Measurements from ENCODE around the gene FGD3.
A peak's percentile ranks its signal among the peaks of the same experiment; 100 is the strongest.

Gene FGD3

DNA sequence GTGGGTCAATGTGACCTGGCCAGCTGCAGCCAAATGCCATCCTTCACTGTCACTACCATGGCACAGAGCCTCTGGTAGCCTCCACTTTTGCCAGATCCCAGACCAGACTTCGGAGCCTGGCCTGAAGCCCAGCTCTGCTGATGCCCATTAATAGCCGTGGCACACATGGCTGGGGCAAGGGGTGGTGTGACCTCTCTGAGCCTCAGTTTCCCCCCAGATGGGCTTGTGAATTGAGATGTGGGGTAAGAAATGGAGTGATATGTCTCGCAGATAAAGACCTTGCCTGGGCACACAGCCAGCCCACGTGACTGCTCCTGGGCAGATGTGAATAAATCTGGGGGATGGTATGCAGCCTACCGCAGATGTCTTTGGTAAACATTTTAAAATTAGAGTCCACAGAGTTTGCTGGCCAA is 125.1 kb downstream of the FGD3 start:
- DNase-seq (ENCODE audit: low spot score), result no peak

- DNase-seq (ENCODE audit: low spot score), result no peak
Measured at GRCh38 chr9:93076101-93076791, 128.9 kb downstream of the FGD3 start.

- no peak for DNase-seq (ENCODE audit: low spot score)
Measured at GRCh38 chr9:93076792-93077128, 129.4 kb downstream of the FGD3 start.

- DNase-seq (ENCODE audit: low spot score), result no peak
Measured at GRCh38 chr9:93077367-93077766, 130.0 kb downstream of the FGD3 start.

DNA sequence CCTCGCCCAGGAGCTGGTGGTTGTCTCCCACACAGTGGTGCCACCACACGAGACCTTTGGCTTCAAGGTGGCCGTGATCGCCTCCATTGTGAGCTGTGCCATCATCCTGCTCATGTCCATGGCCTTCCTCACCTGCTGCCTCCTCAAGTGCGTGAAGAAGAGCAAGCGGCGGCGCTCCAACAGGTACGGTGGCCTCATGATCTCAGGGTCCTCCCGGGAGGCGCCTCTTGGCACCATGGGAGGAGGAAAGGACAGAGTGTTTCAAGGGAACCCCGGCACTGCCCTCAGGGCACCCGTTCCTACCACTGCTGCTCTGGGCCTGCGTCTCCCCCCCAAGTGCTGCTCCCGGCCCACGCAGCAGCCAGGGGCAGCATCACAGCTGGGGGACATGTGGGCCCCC is 130.5 kb downstream of the FGD3 start:
- no peak for DNase-seq (ENCODE audit: low spot score)

DNA sequence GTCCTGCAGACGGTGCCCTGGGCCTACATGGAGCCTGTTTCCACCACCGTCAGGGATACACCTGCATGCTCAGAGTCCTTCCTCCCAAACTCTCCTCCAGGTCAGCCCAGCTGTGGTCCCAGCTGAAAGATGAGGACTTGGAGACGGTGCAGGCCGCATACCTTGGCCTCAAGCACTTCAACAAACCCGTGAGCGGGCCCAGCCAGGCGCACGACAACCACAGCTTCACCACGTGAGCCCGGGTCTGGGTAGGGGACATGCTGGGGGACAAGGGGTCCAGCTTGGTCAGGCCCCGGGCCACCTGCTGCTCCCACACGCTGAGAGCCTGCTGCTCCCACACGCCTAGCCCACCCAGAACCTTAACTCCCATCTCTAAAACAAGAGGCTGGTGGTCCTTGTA is 132.0 kb downstream of the FGD3 start:
- DNase-seq (ENCODE audit: low spot score), result peak; percentile 26

- peak; percentile 40 for DNase-seq (ENCODE audit: low spot score)
Measured at GRCh38 chr9:93080406-93080805, 133.1 kb downstream of the FGD3 start.

- peak; percentile 48 for DNase-seq (ENCODE audit: low spot score)
Measured at GRCh38 chr9:93081081-93081529, 133.8 kb downstream of the FGD3 start.

DNA sequence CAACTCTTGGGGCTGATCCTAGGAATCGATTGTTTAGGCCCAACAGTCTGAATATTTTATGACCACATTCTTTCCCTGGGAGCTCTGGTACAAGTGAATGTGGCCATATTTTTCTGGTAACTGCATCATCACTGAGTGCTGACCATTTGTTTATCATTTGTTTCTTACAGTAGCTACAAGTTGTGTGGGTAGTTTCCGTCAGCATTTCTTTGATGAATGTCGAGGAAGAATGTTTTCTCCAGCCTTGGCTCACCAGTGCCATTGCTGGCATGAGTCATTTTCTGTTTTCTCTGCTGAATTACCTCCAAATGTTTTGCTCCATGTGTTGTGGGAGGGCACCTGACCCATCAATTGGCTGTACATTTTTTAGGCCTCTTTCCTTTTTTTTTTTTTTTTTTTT is 134.6 kb downstream of the FGD3 start:
- DNase-seq (ENCODE audit: low spot score), result no peak

- DNase-seq (ENCODE audit: low spot score), result peak; percentile 58
Measured at GRCh38 chr9:93082841-93083411, 135.6 kb downstream of the FGD3 start.

- peak; percentile 53 for DNase-seq (ENCODE audit: low spot score)
Measured at GRCh38 chr9:93083592-93084470, 136.5 kb downstream of the FGD3 start.

DNA sequence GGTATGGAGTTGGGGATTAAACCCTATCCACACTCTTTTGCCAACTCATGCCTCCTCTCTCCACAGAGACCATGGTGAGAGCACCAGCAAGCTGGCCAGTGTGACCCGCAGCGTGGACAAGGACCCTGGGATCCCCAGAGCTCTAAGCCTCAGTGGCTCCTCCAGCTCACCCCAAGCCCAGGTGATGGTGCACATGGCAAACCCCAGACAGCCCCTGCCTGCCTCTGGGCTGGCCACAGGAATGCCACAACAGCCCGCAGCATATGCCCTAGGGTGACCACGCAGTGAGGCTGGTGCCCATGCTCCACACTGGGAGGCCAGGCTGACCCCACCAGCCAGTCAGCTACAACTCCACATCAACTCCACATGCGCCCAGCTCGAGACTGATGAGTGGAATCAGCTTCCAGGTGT is 137.2 kb downstream of the FGD3 start:
- no peak for DNase-seq (ENCODE audit: low spot score)

DNA sequence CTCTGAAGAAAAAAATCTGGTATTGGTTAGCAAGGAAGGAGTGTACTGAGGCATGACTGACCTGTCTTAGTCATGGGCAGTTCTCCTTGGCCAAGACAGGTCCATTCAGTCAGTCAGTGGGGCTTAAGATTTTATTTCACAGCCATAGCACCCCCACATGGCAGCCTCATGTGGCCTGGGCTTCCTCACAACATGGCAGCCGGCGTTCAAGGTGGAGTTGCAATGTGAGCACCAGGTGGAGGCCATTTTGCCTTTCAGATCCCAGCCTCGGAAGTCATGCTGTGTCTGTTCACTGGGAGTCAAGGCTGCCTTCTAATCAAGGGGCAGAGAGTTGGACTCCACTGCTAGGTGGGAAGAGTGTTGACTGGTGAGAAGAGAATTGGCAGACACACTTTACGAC is 138.4 kb downstream of the FGD3 start:
- DNase-seq (ENCODE audit: low spot score), result peak; percentile 9

Data from left forelimb (tissue), 1 donor.